HEK293T (cell line): ENCODE results near the gene KRTAP3-2.

Experiments
- CTCF ChIA-PET: fragments of 350-600 bp; formaldehyde crosslinking; extraction: SDS; loops from one replicate; lab custom pipeline; 2021; ENCODE audit warnings: antibody characterized with exemption, inconsistent platforms; lab: Yijun Ruan, JAX
- POLR2A ChIA-PET: fragments of 350-600 bp; formaldehyde crosslinking; extraction: SDS; loops from one replicate; lab custom pipeline; 2020; ENCODE audit warnings: antibody characterized with exemption, inconsistent platforms; lab: Yijun Ruan, JAX
- DNase-seq: peaks from one replicate; pipeline ENCODE4 v3.0.0; 2012; ENCODE audit warnings: mixed read lengths; ENCODE audit errors: extremely low spot score
- ARNT ChIP-seq: fragments of 450-650 bp; IDR thresholded peaks from 2 replicates; pipeline ENCODE4 v1.6.1; 2017; ENCODE audit warnings: mild to moderate bottlenecking
- BHLHE40 ChIP-seq: fragments of 450-650 bp; IDR thresholded peaks from 2 replicates; pipeline ENCODE4 v1.6.1; 2016; ENCODE audit warnings: mild to moderate bottlenecking, moderate library complexity, borderline replicate concordance
- CTBP1 ChIP-seq: fragments of 450-650 bp; IDR thresholded peaks from 2 replicates; pipeline ENCODE4 v1.6.1; 2016; ENCODE audit warnings: borderline replicate concordance
- ELF4 ChIP-seq: fragments of 450-650 bp; IDR thresholded peaks from 2 replicates; pipeline ENCODE4 v1.6.1; 2017; ENCODE audit warnings: antibody characterized with exemption
- FOXA1 ChIP-seq: fragments of 450-650 bp; IDR thresholded peaks from 2 replicates; pipeline ENCODE4 v1.6.1; 2016; ENCODE audit warnings: mild to moderate bottlenecking
- FOXK2 ChIP-seq: fragments of 450-650 bp; IDR thresholded peaks from 2 replicates; pipeline ENCODE4 v1.6.1; 2016; ENCODE audit warnings: mild to moderate bottlenecking
- FOXM1 ChIP-seq: fragments of 450-650 bp; IDR thresholded peaks from 2 replicates; pipeline ENCODE4 v1.6.1; 2017; ENCODE audit warnings: mild to moderate bottlenecking, borderline replicate concordance
- HDGF ChIP-seq: fragments of 450-650 bp; IDR thresholded peaks from 2 replicates; pipeline ENCODE4 v1.6.1; 2017; ENCODE audit warnings: antibody characterized with exemption, borderline replicate concordance
- L3MBTL2 ChIP-seq: fragments of 450-650 bp; conservative IDR thresholded peaks from 2 replicates; pipeline ENCODE4 v1.6.1; 2016; ENCODE audit warnings: mild to moderate bottlenecking
- LEF1 ChIP-seq: fragments of 450-650 bp; IDR thresholded peaks from 2 replicates; pipeline ENCODE4 v1.6.1; 2017; ENCODE audit warnings: mild to moderate bottlenecking, borderline replicate concordance
- NFRKB ChIP-seq: fragments of 450-650 bp; IDR thresholded peaks from 2 replicates; pipeline ENCODE4 v1.6.1; 2016; ENCODE audit warnings: mild to moderate bottlenecking, moderate library complexity
- SP1 ChIP-seq: fragments of 450-650 bp; IDR thresholded peaks from 2 replicates; pipeline ENCODE4 v1.6.1; 2017
- SUZ12 ChIP-seq: fragments of 450-650 bp; IDR thresholded peaks from 2 replicates; pipeline ENCODE4 v1.6.1; 2016; ENCODE audit warnings: mild to moderate bottlenecking
- TARDBP ChIP-seq: fragments of 450-650 bp; IDR thresholded peaks from 2 replicates; pipeline ENCODE4 v1.6.1; 2016
- ZNF384 ChIP-seq: fragments of 450-650 bp; IDR thresholded peaks from 2 replicates; pipeline ENCODE4 v1.6.1; 2016
- TF ChIP-seq, protein P1 (sequence below): fragments of 450-650 bp; IDR thresholded peaks from 2 replicates; pipeline ENCODE4 v1.6.1; 2016

The KRTAP3-2 gene

DNA sequence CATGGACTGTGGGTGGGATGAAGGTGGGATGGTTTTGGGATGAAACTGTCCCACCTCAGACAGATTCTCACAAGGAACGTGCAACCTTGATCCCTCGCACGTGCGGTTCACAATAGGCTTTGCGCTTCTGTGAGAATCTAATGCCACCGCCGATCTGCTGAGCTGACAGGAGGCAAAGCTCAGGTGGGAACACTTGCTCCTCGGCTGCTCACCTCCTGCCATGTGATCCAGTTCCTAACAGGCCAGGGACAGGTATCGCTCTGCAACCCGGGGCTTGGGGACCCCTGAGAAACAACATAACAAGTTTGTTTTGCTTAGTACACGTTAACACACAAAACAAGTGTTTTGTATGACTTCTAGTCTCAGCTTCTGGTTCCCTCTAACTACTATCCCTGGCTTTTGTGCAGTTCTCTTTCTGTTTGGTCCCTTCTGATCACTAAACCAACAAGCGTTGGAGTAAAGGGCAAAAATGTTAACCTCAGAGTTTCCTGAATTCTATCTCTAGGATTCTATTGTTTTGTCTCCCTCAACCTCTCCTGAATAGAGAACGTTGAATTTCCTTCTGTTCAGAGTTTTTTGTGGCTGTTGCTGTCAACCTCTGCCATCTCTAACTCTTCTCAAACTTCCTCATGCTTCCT lies 17.0 kb upstream of the KRTAP3-2 start:
- POLR2A ChIA-PET = no interaction called here
- no peak for TF ChIP-seq NFRKB
- TF ChIP-seq ZNF384 = no peak
- TF ChIP-seq TARDBP = no peak
- TF ChIP-seq CTBP1 = no peak
- TF ChIP-seq, protein P1, sequence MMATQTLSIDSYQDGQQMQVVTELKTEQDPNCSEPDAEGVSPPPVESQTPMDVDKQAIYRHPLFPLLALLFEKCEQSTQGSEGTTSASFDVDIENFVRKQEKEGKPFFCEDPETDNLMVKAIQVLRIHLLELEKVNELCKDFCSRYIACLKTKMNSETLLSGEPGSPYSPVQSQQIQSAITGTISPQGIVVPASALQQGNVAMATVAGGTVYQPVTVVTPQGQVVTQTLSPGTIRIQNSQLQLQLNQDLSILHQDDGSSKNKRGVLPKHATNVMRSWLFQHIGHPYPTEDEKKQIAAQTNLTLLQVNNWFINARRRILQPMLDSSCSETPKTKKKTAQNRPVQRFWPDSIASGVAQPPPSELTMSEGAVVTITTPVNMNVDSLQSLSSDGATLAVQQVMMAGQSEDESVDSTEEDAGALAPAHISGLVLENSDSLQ = no peak
- TF ChIP-seq HDGF = no peak
- TF ChIP-seq SUZ12 = no peak
- no peak for TF ChIP-seq FOXM1
- no peak for TF ChIP-seq FOXK2
- no peak for TF ChIP-seq BHLHE40
- no peak for TF ChIP-seq FOXA1
- no peak for TF ChIP-seq L3MBTL2
- no peak for TF ChIP-seq ELF4

DNA sequence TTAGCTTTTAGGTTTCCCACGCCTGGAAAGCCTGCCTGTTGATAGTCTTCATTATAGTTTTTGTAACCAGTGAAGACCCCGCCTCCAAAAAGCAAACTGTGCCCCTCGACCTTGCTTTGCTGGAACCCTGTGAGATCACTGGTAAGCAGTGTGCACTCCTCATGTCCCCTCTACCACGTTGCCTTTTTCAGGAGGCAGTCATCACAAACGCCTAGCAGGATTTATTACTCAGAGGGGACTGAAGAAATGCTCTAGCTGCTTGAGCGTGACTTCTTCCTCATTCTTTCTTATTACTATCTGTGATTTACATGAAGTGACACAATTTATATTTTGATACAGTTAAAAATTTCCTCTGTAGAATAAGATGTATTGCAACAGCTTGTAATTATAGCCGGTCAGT lies 15.7 kb upstream of the KRTAP3-2 start:
- POLR2A ChIA-PET = no interaction called here
- no peak for TF ChIP-seq CTBP1
- no peak for TF ChIP-seq ELF4
- TF ChIP-seq BHLHE40 = no peak
- TF ChIP-seq ARNT = no peak
- DNase-seq = no peak
- CTCF ChIA-PET = no interaction called here

More for the DNA sequence above, 17.0 kb upstream of the KRTAP3-2 start:
- DNase-seq = no peak
- CTCF ChIA-PET = interaction anchor here (0.6 kb wide), 1 partner anchor 491 kb away, joined by 3 read pairs; no protein-coding TSS in a partner anchor

DNA sequence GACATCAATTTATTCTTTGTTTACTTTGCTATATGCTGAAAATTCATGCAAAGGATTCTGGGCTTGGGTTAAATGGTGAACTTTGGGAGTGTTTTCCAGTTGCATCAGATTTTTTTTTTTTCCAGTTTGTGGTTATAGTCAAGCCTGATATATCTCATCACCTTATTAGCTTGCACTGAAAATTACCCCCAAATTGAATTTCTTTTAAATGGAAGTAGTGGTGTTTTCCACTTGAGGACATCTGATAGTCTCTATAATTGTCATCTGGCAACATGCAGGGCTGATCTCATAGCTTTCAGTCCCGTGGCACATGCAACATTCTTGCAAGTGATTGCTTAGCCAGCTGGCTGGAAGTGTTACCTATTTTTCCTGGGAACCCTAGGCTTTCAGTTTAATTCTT lies 13.9 kb upstream of the KRTAP3-2 start:
- TF ChIP-seq CTBP1 (no peak), ELF4 (no peak), FOXK2 (no peak), FOXM1 (no peak), ZNF384 (no peak), TARDBP (no peak), NFRKB (no peak), L3MBTL2 (no peak), SUZ12 (no peak), HDGF (no peak), LEF1 (no peak), FOXA1 (no peak)
- TF ChIP-seq, protein P1 = no peak
- ChIA-PET CTCF (interaction anchor here (0.6 to 1.3 kb wide), 2 partner anchors 103 to 649 kb away, joined by 3 read pairs; no protein-coding TSS in a partner anchor), POLR2A (interaction anchor here (0.8 kb wide), 1 partner anchor 10 kb away, joined by 3 read pairs; no protein-coding TSS in a partner anchor)
- DNase-seq = no peak

DNA sequence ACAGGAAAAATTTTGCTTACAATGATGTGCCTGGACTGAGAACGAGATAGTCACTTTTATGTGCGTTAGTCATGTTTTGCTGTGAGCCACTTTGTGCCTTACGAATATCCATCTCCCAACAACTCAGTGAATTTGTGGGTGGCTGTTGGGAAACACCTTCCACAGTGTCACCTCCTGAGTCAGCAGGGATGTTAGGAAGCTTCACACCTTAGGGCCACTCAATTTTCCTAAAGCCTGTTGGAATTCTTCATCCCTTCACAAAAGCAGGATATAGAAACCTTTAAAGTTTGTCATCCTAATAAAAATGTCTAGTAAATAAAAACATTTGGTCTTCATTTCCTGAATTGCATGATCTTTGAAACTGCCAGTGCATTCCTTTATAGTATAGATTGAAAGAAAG lies 13.5 kb upstream of the KRTAP3-2 start:
- no peak for DNase-seq
- ChIA-PET POLR2A (no interaction called here), CTCF (no interaction called here)
- no peak for TF ChIP-seq CTBP1
- no peak for TF ChIP-seq FOXA1
- no peak for TF ChIP-seq TARDBP
- TF ChIP-seq L3MBTL2 = no peak
- no peak for TF ChIP-seq NFRKB
- no peak for TF ChIP-seq LEF1
- TF ChIP-seq HDGF = no peak
- TF ChIP-seq, protein P1 = no peak
- no peak for TF ChIP-seq ZNF384
- TF ChIP-seq SUZ12 = no peak
- TF ChIP-seq FOXK2 = no peak
- no peak for TF ChIP-seq BHLHE40
- no peak for TF ChIP-seq SP1
- TF ChIP-seq FOXM1 = no peak
- no peak for TF ChIP-seq ARNT
- TF ChIP-seq ELF4 = no peak

DNA sequence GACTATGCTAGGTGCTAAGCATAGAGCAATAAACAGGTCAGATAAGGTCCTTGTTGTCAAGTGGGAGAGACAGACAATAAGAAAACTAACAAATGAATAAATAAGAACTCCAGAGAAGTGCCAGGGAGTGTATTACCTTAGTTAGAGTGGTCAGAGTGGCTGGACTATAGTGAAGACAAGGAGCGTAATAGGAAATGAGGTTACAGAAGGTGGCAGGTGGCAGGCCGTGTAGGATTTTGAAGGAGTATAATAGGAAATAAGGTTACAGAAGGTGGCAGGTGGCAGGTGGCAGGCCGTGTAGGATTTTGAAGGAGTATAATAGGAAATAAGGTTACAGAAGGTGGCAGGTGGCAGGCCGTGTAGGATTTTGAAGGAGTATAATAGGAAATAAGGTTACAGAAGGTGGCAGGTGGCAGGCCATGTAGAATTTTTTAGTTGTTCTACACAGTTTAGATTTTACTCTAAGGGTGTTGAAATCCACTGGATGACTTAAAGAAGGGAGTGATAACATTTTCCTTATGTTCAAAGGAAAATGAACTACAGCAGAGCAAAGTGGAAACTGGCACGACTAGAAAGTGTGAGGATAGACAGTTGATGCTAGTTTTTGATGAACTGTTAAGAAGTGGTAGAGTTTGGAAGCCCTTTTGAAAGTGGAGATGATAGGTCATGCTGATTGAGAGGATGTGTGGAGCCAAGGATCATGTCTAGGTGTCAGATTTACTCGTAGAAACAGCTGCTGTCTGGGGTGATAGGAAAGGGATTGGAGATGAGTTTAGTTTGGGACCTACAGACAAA lies 12.8 kb upstream of the KRTAP3-2 start:
- TF ChIP-seq ZNF384 (no peak), BHLHE40 (no peak), FOXM1 (no peak), TARDBP (no peak), SUZ12 (no peak), LEF1 (no peak), ARNT (no peak), FOXA1 (no peak), L3MBTL2 (no peak)
- POLR2A ChIA-PET = no interaction called here
- CTCF ChIA-PET = no interaction called here
- no peak for DNase-seq

DNA sequence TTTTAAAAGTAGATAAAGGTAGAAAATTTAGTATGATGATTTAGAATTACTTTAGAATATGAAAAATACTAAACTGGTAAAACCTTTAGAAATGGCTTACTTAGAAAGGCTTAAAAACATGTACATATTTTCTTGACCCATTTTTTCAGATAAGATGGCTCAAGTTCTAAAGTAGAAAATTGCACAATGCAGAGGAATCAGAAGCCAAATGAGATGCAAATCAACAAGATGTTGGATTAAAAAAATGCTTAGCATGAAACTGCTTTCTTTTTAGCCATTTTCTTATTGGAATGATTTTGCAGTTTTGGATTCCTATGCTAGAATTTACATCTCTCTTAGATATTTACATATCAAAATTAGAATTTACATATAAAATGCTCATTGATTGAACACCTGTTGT lies 10.7 kb upstream of the KRTAP3-2 start:
- ChIA-PET CTCF (no interaction called here), POLR2A (no interaction called here)
- TF ChIP-seq TARDBP (no peak), LEF1 (no peak), ARNT (no peak), SUZ12 (no peak)
- DNase-seq = no peak
